Fibroblast of villous mesenchyme (primary cell): ENCODE results near the gene ALPG. TPM values are rescaled to one million over a fixed set of nuclear protein-coding genes. Genes with fewer than 3 reads are reported as not detected.
A peak's percentile ranks its signal among the peaks of the same experiment; 100 is the strongest.
"Not testable (repeated sequence)": the region's sequence is repeated elsewhere in the genome, so short reads cannot be mapped to it uniquely, and the experiment has no call there.

Source experiments
- DNase-seq: peaks from one replicate; pipeline ENCODE4 v3.0.0-alpha.2; 2010; ENCODE audit warnings: low read depth
- H3K4me3 ChIP-seq: 2 replicates; pipeline ENCODE4 v1.5.1; 2011; ENCODE audit warnings: low read depth, mild to moderate bottlenecking, low read length
- total RNA-seq: library from RNA; depleted of rRNA; stranded (reverse); fragments of >200 nt; gene quantifications from 2 replicates; pipeline ENCODE4 v1.2.3, GENCODE V29; 2012
- TF ChIP-seq, protein P1 (sequence below): IDR thresholded peaks from 2 replicates; pipeline ENCODE4 v1.5.1; 2012; ENCODE audit warnings: low read depth, mild to moderate bottlenecking, low read length; ENCODE audit not compliant: insufficient read depth

The ALPG gene
- total RNA-seq, 1 donor: not detected

- DNase-seq: no peak
Observed at GRCh38 chr2:232377841-232378734, 28.6 kb upstream of the ALPG start.

GRCh38 chr2:232378735-232379151 lies 27.9 kb upstream of the ALPG start, which contains the start of gene ALPP:
ALPP (plus strand) TSS chr2:232378751; CDS start chr2:232378803, 52 bp downstream.
- not testable (repeated sequence) for DNase-seq, H3K4me3 ChIP-seq

More at GRCh38 chr2:232377841-232378734, 28.6 kb upstream of the ALPG start:
- TF ChIP-seq, protein P1, sequence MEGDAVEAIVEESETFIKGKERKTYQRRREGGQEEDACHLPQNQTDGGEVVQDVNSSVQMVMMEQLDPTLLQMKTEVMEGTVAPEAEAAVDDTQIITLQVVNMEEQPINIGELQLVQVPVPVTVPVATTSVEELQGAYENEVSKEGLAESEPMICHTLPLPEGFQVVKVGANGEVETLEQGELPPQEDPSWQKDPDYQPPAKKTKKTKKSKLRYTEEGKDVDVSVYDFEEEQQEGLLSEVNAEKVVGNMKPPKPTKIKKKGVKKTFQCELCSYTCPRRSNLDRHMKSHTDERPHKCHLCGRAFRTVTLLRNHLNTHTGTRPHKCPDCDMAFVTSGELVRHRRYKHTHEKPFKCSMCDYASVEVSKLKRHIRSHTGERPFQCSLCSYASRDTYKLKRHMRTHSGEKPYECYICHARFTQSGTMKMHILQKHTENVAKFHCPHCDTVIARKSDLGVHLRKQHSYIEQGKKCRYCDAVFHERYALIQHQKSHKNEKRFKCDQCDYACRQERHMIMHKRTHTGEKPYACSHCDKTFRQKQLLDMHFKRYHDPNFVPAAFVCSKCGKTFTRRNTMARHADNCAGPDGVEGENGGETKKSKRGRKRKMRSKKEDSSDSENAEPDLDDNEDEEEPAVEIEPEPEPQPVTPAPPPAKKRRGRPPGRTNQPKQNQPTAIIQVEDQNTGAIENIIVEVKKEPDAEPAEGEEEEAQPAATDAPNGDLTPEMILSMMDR: no peak
- H3K4me3 ChIP-seq: no peak overlapping the region

- not testable (repeated sequence) for DNase-seq, H3K4me3 ChIP-seq
Observed at GRCh38 chr2:232379610-232380590, 26.7 kb upstream of the ALPG start.

DNA sequence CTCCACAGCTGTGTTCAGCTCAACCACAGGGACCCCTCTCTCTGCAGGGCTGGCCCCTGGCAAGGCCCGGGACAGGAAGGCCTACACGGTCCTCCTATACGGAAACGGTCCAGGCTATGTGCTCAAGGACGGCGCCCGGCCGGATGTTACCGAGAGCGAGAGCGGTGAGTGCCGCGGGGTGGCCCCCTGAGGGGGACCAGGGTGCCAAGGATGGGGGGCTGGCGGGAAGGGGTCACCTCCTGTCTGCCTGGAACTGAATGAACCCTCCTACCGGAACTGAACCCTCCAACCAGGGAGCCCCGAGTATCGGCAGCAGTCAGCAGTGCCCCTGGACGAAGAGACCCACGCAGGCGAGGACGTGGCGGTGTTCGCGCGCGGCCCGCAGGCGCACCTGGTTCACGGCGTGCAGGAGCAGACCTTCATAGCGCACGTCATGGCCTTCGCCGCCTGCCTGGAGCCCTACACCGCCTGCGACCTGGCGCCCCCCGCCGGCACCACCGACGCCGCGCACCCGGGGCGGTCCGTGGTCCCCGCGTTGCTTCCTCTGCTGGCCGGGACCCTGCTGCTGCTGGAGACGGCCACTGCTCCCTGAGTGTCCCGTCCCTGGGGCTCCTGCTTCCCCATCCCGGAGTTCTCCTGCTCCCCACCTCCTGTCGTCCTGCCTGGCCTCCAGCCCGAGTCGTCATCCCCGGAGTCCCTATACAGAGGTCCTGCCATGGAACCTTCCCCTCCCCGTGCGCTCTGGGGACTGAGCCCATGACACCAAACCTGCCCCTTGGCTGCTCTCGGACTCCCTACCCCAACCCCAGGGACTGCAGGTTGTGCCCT lies 25.2 kb upstream of the ALPG start:
- not testable (repeated sequence) for DNase-seq

GRCh38 chr2:232382331-232383225 lies 24.1 kb upstream of the ALPG start:
- H3K4me3 ChIP-seq: no peak overlapping the region
- DNase-seq: peak; percentile 51
- TF ChIP-seq, protein P1: no peak

More for the DNA sequence above, 25.2 kb upstream of the ALPG start:
- H3K4me3 ChIP-seq: not testable (repeated sequence)

DNA sequence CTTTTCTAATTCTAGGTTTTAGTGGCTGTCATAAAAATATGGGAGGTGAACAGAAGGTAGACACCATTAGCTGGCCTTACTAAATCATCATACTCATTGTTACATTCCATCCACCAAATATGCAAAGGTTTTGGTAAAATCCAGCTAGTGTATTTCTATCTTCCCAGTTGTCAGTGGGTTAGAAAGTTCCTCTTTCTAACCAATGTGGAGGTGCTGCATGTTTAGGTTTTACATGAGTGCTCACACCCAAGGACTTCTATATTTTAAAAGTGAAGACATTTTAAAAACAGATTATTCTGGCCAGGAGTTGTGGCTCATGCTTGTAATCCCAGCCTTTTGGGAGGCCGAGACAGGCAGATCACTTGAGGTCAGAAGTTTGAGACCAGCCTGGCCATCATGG lies 22.2 kb upstream of the ALPG start:
- DNase-seq: no peak

GRCh38 chr2:232385058-232385457 lies 21.6 kb upstream of the ALPG start:
- H3K4me3 ChIP-seq: peak overlapping the region; percentile 25
- not testable (repeated sequence) for DNase-seq

More for the DNA sequence above, 22.2 kb upstream of the ALPG start:
- TF ChIP-seq, protein P1: no peak
- no peak overlapping the region for H3K4me3 ChIP-seq
